ENCODE data around the gene CYP4F22. TPM values are rescaled to one million over a fixed set of nuclear protein-coding genes. Genes with fewer than 3 reads are reported as not detected.

The CYP4F22 gene
- total RNA-seq, 2 donors from 2014 or later = 0.44 to 1.4 TPM

GRCh38 chr19:15534957-15535864 is 26.9 kb downstream of the CYP4F22 start:
- ATAC-seq (no peak), DNase-seq (no peak)
- H3K4me1 Mint-ChIP-seq = peaks cover 18% of the 10 kb centered on the region
- no peaks in the 10 kb centered on the region for H3K27me3 Mint-ChIP-seq
- H3K36me3 Mint-ChIP-seq (ENCODE audit: low read depth) = peaks cover 7% of the 10 kb centered on the region
- no peak overlapping the region for H3K4me3 Mint-ChIP-seq
- H3K9me3 ChIP-seq (ENCODE audit: control insufficient read depth, low read length, poor library complexity, severe bottlenecking) = no peaks in the 10 kb centered on the region
- H3K27ac Mint-ChIP-seq = no peak overlapping the region

GRCh38 chr19:15536350-15536749 is 28.0 kb downstream of the CYP4F22 start:
- H3K9me3 ChIP-seq (ENCODE audit: control insufficient read depth, low read length, poor library complexity, severe bottlenecking) = no peaks in the 10 kb centered on the region
- ATAC-seq (no peak), DNase-seq (no peak)
- Mint-ChIP-seq H3K27me3 (no peaks in the 10 kb centered on the region), H3K4me1 (peaks cover 18% of the 10 kb centered on the region), H3K27ac (no peak overlapping the region), H3K36me3 (ENCODE audit: low read depth) (peaks cover 7% of the 10 kb centered on the region), H3K4me3 (no peak overlapping the region)

GRCh38 chr19:15538774-15539173 is 30.4 kb downstream of the CYP4F22 start:
- Mint-ChIP-seq H3K27ac (no peak overlapping the region), H3K27me3 (no peaks in the 10 kb centered on the region), H3K36me3 (ENCODE audit: low read depth) (peaks cover 5% of the 10 kb centered on the region), H3K4me3 (no peak overlapping the region), H3K4me1 (peaks cover 6% of the 10 kb centered on the region)
- H3K9me3 ChIP-seq (ENCODE audit: control insufficient read depth, low read length, poor library complexity, severe bottlenecking) = no peaks in the 10 kb centered on the region
- DNase-seq (no peak), ATAC-seq (no peak)

GRCh38 chr19:15539638-15540037 is 31.3 kb downstream of the CYP4F22 start:
- no peak overlapping the region for H3K4me3 Mint-ChIP-seq

GRCh38 chr19:15540435-15540834 is 32.1 kb downstream of the CYP4F22 start:
- Mint-ChIP-seq H3K4me3 (no peak overlapping the region), H3K4me1 (peaks cover 6% of the 10 kb centered on the region), H3K27me3 (no peaks in the 10 kb centered on the region), H3K27ac (no peak overlapping the region), H3K36me3 (ENCODE audit: low read depth) (peaks cover 5% of the 10 kb centered on the region)
- DNase-seq = no peak
- no peaks in the 10 kb centered on the region for H3K9me3 ChIP-seq (ENCODE audit: control insufficient read depth, low read length, poor library complexity, severe bottlenecking)
- no peak for ATAC-seq

More at GRCh38 chr19:15539638-15540037, 31.3 kb downstream of the CYP4F22 start:
- H3K27ac Mint-ChIP-seq = no peak overlapping the region
- no peaks in the 10 kb centered on the region for H3K27me3 Mint-ChIP-seq
- peaks cover 5% of the 10 kb centered on the region for H3K36me3 Mint-ChIP-seq (ENCODE audit: low read depth)
- ATAC-seq (no peak), DNase-seq (no peak)
- H3K9me3 ChIP-seq (ENCODE audit: control insufficient read depth, low read length, poor library complexity, severe bottlenecking) = no peaks in the 10 kb centered on the region
- peaks cover 6% of the 10 kb centered on the region for H3K4me1 Mint-ChIP-seq

- H3K9me3 ChIP-seq (ENCODE audit: control insufficient read depth, low read length, poor library complexity, severe bottlenecking) = no peaks in the 10 kb centered on the region
- Mint-ChIP-seq H3K36me3 (ENCODE audit: low read depth) (peaks cover 5% of the 10 kb centered on the region), H3K27me3 (no peaks in the 10 kb centered on the region), H3K4me3 (no peak overlapping the region), H3K27ac (no peak overlapping the region), H3K4me1 (peaks cover 5% of the 10 kb centered on the region)
- DNase-seq (no peak), ATAC-seq (no peak)
Measured at GRCh38 chr19:15544283-15544682, 36.0 kb downstream of the CYP4F22 start.

GRCh38 chr19:15544970-15545369 is 36.6 kb downstream of the CYP4F22 start:
- H3K4me3 Mint-ChIP-seq = no peak overlapping the region
- peaks cover 5% of the 10 kb centered on the region for H3K4me1 Mint-ChIP-seq

GRCh38 chr19:15548648-15549047 is 40.3 kb downstream of the CYP4F22 start:
- DNase-seq (no peak), ATAC-seq (no peak)
- Mint-ChIP-seq H3K27ac (peak overlapping the region; percentile 19), H3K27me3 (no peaks in the 10 kb centered on the region), H3K4me1 (peaks cover 16% of the 10 kb centered on the region), H3K4me3 (no peak overlapping the region), H3K36me3 (ENCODE audit: low read depth) (peaks cover 5% of the 10 kb centered on the region)
- no peaks in the 10 kb centered on the region for H3K9me3 ChIP-seq (ENCODE audit: control insufficient read depth, low read length, poor library complexity, severe bottlenecking)

More at GRCh38 chr19:15544970-15545369, 36.6 kb downstream of the CYP4F22 start:
- no peak overlapping the region for H3K27ac Mint-ChIP-seq
- ATAC-seq (no peak), DNase-seq (no peak)
- H3K9me3 ChIP-seq (ENCODE audit: control insufficient read depth, low read length, poor library complexity, severe bottlenecking) = no peaks in the 10 kb centered on the region
- H3K27me3 Mint-ChIP-seq = no peaks in the 10 kb centered on the region
- peaks cover 5% of the 10 kb centered on the region for H3K36me3 Mint-ChIP-seq (ENCODE audit: low read depth)

- H3K27me3 Mint-ChIP-seq = no peaks in the 10 kb centered on the region
- ATAC-seq = no peak
- peaks cover 16% of the 10 kb centered on the region for H3K4me1 Mint-ChIP-seq
- H3K27ac Mint-ChIP-seq = peak overlapping the region; percentile 12
- no peaks in the 10 kb centered on the region for H3K9me3 ChIP-seq (ENCODE audit: control insufficient read depth, low read length, poor library complexity, severe bottlenecking)
- no peak for DNase-seq
- H3K36me3 Mint-ChIP-seq (ENCODE audit: low read depth) = peaks cover 5% of the 10 kb centered on the region
- no peak overlapping the region for H3K4me3 Mint-ChIP-seq
Measured at GRCh38 chr19:15549581-15549980, 41.3 kb downstream of the CYP4F22 start.

- peaks cover 20% of the 10 kb centered on the region for H3K4me1 Mint-ChIP-seq
- DNase-seq (no peak), ATAC-seq (no peak)
- H3K27ac Mint-ChIP-seq = peak overlapping the region; percentile 12
- no peaks in the 10 kb centered on the region for H3K9me3 ChIP-seq (ENCODE audit: control insufficient read depth, low read length, poor library complexity, severe bottlenecking)
- H3K4me3 Mint-ChIP-seq = peak overlapping the region; percentile 87
- H3K27me3 Mint-ChIP-seq = no peaks in the 10 kb centered on the region
- peaks cover 5% of the 10 kb centered on the region for H3K36me3 Mint-ChIP-seq (ENCODE audit: low read depth)
Measured at GRCh38 chr19:15550273-15550672, 41.9 kb downstream of the CYP4F22 start.

GRCh38 chr19:15550929-15551292 is 42.6 kb downstream of the CYP4F22 start:
- H3K9me3 ChIP-seq (ENCODE audit: control insufficient read depth, low read length, poor library complexity, severe bottlenecking) = no peaks in the 10 kb centered on the region
- DNase-seq = no peak
- peak; percentile 2 for ATAC-seq
- Mint-ChIP-seq H3K4me1 (peaks cover 25% of the 10 kb centered on the region), H3K27ac (no peak overlapping the region), H3K36me3 (ENCODE audit: low read depth) (peaks cover 5% of the 10 kb centered on the region), H3K27me3 (no peaks in the 10 kb centered on the region), H3K4me3 (peak overlapping the region; percentile 87)

GRCh38 chr19:15551293-15552004 is 43.1 kb downstream of the CYP4F22 start:
- Mint-ChIP-seq H3K27ac (no peak overlapping the region), H3K4me1 (peaks cover 28% of the 10 kb centered on the region), H3K36me3 (ENCODE audit: low read depth) (peaks cover 5% of the 10 kb centered on the region), H3K27me3 (no peaks in the 10 kb centered on the region), H3K4me3 (peak overlapping the region; percentile 87)
- DNase-seq = peak; percentile 60 to 68 (median 61)
- no peaks in the 10 kb centered on the region for H3K9me3 ChIP-seq (ENCODE audit: control insufficient read depth, low read length, poor library complexity, severe bottlenecking)
- ATAC-seq = peak; percentile 45

GRCh38 chr19:15555021-15555420 is 46.7 kb downstream of the CYP4F22 start:
- DNase-seq (no peak), ATAC-seq (no peak)
- Mint-ChIP-seq H3K36me3 (ENCODE audit: low read depth) (no peaks in the 10 kb centered on the region), H3K4me1 (peaks cover 26% of the 10 kb centered on the region), H3K4me3 (peak overlapping the region; percentile 90), H3K27me3 (no peaks in the 10 kb centered on the region), H3K27ac (peak overlapping the region; percentile 83)
- no peaks in the 10 kb centered on the region for H3K9me3 ChIP-seq (ENCODE audit: control insufficient read depth, low read length, poor library complexity, severe bottlenecking)

Measured in T-helper 17 cell (primary cell).